Measurements from ENCODE around the gene CTCFL.

- TF ChIP-seq CTCF (IDR thresholded peaks at IDR 0.05) (no peak), POLR2A (IDR thresholded peaks at IDR 0.05) (peak; percentile 7), EP300 (IDR thresholded peaks at IDR 0.05; ENCODE audit: low read depth) (no peak)
Observed at GRCh38 chr20:57561356-57562279, 36.7 kb upstream of the CTCFL start.
